Spinal cord (tissue), 10 donors: ENCODE results near the gene LNPEP. TPM values are rescaled to one million over a fixed set of nuclear protein-coding genes. Genes with fewer than 3 reads are reported as not detected.

Source experiments
- DNase-seq, 6 donors: peaks; one replicate each; pipeline versions ENCODE4 v3.0.0 to v3.0.0-alpha.2; 2013 to 2015; ENCODE audit warnings: low spot score in 6 of 6, low read depth in 4 of 6
- H3K27ac ChIP-seq: one replicate; pipeline ENCODE4 v1.5.1; 2013; ENCODE audit warnings: low read depth, low read length, control low read depth
- H3K27me3 ChIP-seq: one replicate; pipeline ENCODE4 v1.6.1; 2013; ENCODE audit warnings: low read length; ENCODE audit not compliant: control insufficient read depth, insufficient read depth
- H3K36me3 ChIP-seq: one replicate; pipeline ENCODE4 v1.6.1; 2013; ENCODE audit warnings: low read length; ENCODE audit not compliant: control insufficient read depth, insufficient read depth
- H3K4me1 ChIP-seq: one replicate; pipeline ENCODE4 v1.6.1; 2013; ENCODE audit warnings: low read length; ENCODE audit not compliant: control insufficient read depth, insufficient read depth
- H3K4me3 ChIP-seq: one replicate; pipeline ENCODE4 v1.5.1; 2013; ENCODE audit warnings: low read depth, low read length, control low read depth
- H3K9me3 ChIP-seq: one replicate; pipeline ENCODE4 v1.6.1; 2013; ENCODE audit warnings: low read length; ENCODE audit not compliant: control insufficient read depth, insufficient read depth
- WGBS: methylation state at CpG from one replicate; pipeline ENCODE4 v1.1.5; 2013; ENCODE audit warnings: missing lambda C conversion rate; ENCODE audit not compliant: insufficient coverage; 5-methylcytosine and 5-hydroxymethylcytosine counted together
- polyA plus RNA-seq, 2 donors: library from polyadenylated mRNA; unstranded; fragments of 120-200 nt; gene quantifications; one replicate each; pipeline ENCODE4 v1.2.1, GENCODE V29; 2013; ENCODE audit not compliant: insufficient read length in 2 of 2
- total RNA-seq, 2 donors: library from RNA; depleted of rRNA in 1 of 2; stranded (reverse); fragments of 120-200 nt in 1 of 2; fragments of >200 nt in 1 of 2; gene quantifications; one replicate each; pipeline versions ENCODE4 v1.2.3 to v1.2.4, GENCODE V29; 2013 to 2014
- donor health status: healthy.

LNPEP gene
- total and polyA plus RNA-seq, 4 donors, result 15.9 to 98.3 (median 28.4) TPM

DNA sequence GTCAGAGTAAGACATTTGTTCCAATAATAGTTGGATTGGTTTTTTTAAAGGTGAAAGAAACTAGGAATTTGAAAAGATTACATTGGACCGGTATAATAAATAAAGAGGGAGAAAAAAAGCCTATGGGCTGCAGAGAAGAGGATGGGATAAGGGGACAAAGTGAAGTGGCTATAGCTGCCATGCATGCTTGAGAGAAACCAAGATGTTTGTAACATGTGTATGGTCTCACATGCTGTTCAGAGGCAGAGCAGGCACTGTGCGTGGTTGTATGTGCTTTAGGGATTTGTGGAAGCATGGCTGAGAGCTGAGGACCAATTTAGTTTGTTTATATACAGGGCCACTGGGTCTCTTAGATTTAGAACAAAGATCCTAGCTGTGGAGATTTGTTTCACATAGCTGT lies 32.7 kb downstream of the LNPEP start:
- no peaks in the 10 kb centered on the region for H3K27me3 ChIP-seq
- WGBS, result 45% methylated on average over 2 of the region's 2 CpGs
- peaks cover 3% of the 10 kb centered on the region for H3K4me1 ChIP-seq
- H3K27ac ChIP-seq, result no peak overlapping the region
- no peaks in the 10 kb centered on the region for H3K9me3 ChIP-seq
- H3K36me3 ChIP-seq, result no peaks in the 10 kb centered on the region
- H3K4me3 ChIP-seq, result no peak overlapping the region
- DNase-seq, result peak in 2 of 6 donors; percentile 16 to 43

DNA sequence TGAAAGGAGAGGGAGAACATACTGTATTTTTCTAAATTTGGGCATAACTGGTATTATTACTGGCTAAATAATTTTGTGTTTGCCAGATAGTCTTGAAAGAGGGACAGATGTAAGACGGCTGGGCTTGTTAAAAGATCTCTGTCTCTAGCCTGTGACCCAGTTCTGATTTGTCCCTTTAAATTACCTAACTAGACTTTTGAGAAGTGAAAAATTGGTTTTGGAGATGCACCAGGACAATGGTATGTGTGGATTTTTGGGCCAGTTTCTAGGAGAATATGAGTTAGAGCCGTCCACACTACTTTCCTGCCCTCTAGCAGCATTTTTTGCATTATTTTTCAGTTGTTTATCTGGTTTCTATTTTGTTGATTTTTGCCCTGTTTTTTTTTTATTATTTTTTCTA lies 33.5 kb downstream of the LNPEP start:
- WGBS, result 20% methylated on average over 1 of the region's 2 CpGs
- H3K27me3 ChIP-seq, result no peaks in the 10 kb centered on the region
- no peak overlapping the region for H3K4me3 ChIP-seq
- no peak for DNase-seq
- peak overlapping the region; percentile 15 for H3K27ac ChIP-seq
- no peaks in the 10 kb centered on the region for H3K36me3 ChIP-seq
- H3K9me3 ChIP-seq, result no peaks in the 10 kb centered on the region
- H3K4me1 ChIP-seq, result peaks cover 3% of the 10 kb centered on the region

DNA sequence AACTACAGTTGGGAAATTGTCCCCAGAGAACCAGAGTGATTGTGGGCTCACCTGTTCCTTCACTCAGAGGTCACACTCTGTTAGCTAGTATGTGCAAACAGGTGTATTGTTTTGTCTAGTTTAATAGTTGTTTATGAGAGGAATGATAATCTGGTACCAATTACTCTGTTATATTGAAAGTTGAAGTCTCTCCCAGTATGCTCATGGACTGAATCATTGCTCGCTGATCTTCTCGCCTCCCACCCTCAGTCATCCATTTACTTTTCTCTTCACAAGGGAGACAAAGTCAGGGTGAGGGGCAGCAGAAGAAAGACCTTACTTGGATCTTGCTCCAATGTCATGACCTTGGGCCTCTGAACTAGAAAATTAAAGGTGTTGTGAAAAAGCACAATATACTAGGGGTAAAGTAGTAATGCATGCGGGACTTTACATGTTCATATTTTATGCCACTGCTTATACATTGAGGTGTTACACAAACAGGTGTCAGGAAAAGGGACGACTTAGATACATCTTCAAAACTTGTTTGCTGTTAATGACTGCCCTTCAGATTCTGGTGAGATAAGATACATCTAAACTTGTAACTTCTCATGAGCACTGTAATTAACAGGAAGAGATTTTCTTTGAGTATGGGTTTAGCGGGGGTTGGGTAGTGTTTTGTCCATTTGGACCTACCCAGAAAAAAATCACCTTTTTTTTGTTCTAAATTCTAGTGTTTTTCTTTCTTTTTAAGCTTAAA lies 36.9 kb downstream of the LNPEP start:
- H3K4me3 ChIP-seq, result no peak overlapping the region
- no peak for DNase-seq
- no peak overlapping the region for H3K27ac ChIP-seq
- WGBS, result no CpG with 5 or more reads among the region's 5 CpGs
- peaks cover 3% of the 10 kb centered on the region for H3K4me1 ChIP-seq
- H3K36me3 ChIP-seq, result no peaks in the 10 kb centered on the region
- no peaks in the 10 kb centered on the region for H3K9me3 ChIP-seq
- no peaks in the 10 kb centered on the region for H3K27me3 ChIP-seq

DNA sequence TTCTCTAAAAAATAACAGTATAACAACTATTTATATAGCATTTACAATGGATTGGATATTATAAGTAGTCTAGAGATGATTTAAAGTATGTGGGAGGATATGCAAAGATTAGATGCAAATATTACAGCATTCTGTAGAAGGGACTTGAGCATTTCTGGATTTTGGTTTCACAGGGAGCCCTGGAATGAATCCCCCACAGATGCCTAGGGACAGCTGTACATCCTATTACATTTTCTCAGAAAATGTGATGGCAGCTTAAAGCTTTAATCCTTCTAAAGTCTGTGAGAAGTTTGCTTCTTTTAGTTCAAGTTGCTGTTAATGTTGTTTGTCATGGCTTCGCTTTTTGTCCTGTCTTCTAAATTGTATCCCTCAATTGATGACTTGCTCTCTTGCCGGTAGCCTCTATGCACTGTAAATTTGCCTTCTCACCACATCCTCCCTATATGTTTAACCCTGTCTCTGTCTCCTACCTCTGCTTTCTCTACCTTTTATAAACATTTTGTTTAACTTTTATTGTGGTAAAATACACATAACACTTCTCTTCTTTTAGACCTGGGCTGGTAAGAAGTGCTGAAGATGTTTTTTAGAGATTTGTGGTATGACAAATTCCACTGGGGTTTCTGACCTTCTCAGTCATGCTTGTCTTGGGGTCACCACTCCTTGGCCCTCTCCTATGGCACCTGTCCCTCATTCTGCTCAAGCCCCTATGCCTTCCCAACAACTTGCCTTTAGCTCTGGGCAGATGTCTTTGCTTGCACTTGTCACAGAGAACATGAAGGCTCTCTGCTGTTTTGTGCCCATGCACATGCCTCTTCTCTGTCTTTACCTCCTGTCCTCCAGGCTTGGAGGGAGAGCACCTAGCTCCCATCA lies 37.9 kb downstream of the LNPEP start:
- H3K4me3 ChIP-seq, result no peak overlapping the region
- H3K27me3 ChIP-seq, result no peaks in the 10 kb centered on the region
- no peak overlapping the region for H3K27ac ChIP-seq
- DNase-seq, result no peak
- H3K36me3 ChIP-seq, result no peaks in the 10 kb centered on the region
- peaks cover under 1% of the 10 kb centered on the region for H3K4me1 ChIP-seq
- no peaks in the 10 kb centered on the region for H3K9me3 ChIP-seq
- 50% methylated on average over 1 of the region's 2 CpGs for WGBS

DNA sequence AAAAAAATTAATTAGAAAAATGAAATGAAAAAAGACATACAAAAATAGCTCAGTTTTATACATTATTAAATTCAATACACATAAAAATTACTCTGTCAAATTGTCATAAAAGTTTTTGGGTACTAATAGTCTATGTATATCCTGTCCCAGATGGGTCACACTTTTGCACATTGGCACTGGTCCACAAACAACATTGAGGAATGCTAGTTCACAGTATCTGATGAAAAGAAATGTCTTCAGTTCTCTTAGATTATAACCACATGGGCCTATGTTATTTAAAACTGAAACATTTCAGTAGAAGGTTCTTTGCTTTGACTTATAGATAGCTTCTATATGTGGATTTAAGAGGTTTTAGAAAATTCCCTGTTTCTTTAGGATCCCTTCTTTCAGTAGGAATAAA lies 39.8 kb downstream of the LNPEP start:
- no peak overlapping the region for H3K4me3 ChIP-seq
- no peaks in the 10 kb centered on the region for H3K9me3 ChIP-seq
- no peaks in the 10 kb centered on the region for H3K27me3 ChIP-seq
- no peaks in the 10 kb centered on the region for H3K4me1 ChIP-seq
- H3K36me3 ChIP-seq, result no peaks in the 10 kb centered on the region
- no peak for DNase-seq
- H3K27ac ChIP-seq, result no peak overlapping the region

DNA sequence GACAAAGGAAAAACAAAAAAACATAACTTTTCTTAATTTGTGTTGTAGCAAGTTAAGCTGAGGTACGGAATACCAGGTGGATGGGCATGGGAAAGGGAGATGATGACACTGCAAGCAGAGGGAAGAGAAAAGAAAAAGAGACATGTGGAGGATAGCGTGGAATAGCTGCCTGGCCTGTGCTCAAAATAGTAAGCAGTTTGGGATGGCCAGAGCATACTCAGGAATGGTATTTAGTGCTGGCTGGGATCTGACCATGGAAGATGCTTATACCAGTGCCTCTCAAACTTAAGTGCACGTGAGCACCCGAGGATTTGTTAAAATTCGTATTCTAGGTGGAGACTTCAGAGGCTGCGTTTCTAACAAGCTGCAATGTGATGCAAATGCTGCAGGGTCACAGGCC lies 41.3 kb downstream of the LNPEP start:
- no peak for DNase-seq
- Histone ChIP-seq H3K27me3 (no peaks in the 10 kb centered on the region), H3K4me1 (no peaks in the 10 kb centered on the region), H3K9me3 (no peaks in the 10 kb centered on the region), H3K27ac (no peak overlapping the region), H3K36me3 (no peaks in the 10 kb centered on the region), H3K4me3 (no peak overlapping the region)
- 85% methylated on average over 5 of the region's 6 CpGs for WGBS

DNA sequence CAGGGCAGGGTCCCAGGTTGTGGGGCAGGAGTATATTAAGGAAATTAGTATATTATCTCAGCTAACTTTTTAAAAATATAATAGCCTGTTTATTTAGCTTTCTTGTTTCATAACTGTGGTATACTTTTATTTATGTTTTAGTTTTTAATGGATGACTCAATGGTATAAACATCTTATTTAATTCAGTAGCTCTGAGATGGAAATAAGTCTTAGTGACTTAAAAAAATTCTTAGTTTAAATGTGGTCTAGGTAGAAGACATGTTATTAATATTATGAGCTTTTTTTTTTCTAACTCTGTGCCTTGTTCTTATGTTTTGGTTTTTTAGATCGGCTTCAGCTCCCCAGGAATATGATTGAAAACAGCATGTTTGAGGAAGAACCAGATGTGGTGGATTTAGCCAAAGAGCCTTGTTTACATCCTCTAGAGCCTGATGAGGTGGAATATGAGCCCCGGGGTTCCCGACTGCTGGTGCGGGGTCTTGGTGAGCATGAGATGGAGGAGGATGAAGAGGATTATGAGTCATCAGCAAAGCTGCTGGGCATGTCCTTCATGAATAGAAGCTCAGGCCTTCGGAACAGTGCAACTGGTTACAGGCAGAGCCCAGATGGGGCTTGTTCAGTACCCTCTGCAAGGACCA lies 43.1 kb downstream of the LNPEP start:
- Histone ChIP-seq H3K27ac (no peak overlapping the region), H3K4me1 (no peaks in the 10 kb centered on the region), H3K9me3 (no peaks in the 10 kb centered on the region), H3K36me3 (no peaks in the 10 kb centered on the region), H3K27me3 (no peaks in the 10 kb centered on the region), H3K4me3 (no peak overlapping the region)
- 75% methylated on average over 4 of the region's 5 CpGs for WGBS
- no peak for DNase-seq

DNA sequence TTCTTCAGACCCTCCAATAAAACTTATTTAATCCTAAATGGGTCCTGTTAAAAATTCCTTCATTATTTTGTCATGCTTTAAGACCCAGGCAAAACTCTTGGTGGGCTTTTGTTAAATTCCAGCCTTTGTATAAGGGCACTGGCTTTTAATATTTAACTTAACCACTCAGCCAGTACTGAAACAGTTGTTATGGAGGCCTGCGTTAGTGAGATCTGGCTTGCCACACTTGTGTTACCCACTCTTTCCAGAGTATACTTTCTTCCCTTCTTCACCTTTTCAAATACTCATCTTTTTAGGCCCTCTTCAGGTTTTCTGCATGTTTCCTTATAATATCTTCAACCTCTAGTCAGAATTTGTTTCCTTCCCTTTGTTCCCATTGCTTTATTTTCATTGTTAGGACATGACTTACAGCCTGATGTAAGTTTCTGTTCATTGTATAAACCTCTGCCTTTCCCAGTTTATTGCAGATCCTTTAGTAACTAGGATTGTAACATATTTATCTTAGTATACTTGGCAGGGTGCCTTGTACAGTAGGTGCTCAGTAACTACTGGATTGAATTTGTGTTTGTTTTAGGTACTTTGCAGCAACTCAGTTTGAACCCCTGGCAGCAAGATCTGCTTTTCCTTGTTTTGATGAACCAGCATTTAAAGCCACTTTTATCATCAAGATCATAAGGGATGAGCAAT lies 48.8 kb downstream of the LNPEP start:
- no peaks in the 10 kb centered on the region for H3K27me3 ChIP-seq
- WGBS, result 30% methylated on average over 1 of the region's 1 CpG
- no peaks in the 10 kb centered on the region for H3K4me1 ChIP-seq
- H3K27ac ChIP-seq, result no peak overlapping the region
- no peaks in the 10 kb centered on the region for H3K9me3 ChIP-seq
- H3K36me3 ChIP-seq, result peaks cover 3% of the 10 kb centered on the region
- H3K4me3 ChIP-seq, result no peak overlapping the region
- DNase-seq, result peak in 1 of 6 donors; percentile 5

DNA sequence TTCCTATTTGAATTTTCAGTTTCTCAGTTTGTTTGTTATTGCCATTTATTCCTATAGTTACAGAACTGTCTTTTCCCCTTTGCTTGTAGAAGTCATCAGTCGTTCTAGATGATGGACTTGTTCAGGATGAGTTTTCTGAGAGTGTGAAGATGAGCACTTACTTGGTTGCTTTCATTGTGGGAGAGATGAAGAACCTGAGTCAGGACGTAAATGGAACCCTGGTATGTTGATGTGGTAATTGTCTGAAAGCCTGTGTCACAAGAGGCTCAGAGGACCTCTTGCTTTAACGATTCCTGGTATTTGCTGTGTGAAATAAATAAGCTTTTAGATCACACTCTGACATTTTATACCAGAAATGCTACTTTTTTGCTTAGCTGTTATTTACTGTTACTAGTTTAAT lies 50.6 kb downstream of the LNPEP start:
- Histone ChIP-seq H3K27ac (no peak overlapping the region), H3K27me3 (no peaks in the 10 kb centered on the region), H3K4me1 (no peaks in the 10 kb centered on the region), H3K4me3 (no peak overlapping the region), H3K9me3 (no peaks in the 10 kb centered on the region), H3K36me3 (peaks cover 3% of the 10 kb centered on the region)
- no peak for DNase-seq
- 75% methylated on average over 1 of the region's 3 CpGs for WGBS
